K562 (cell line): Measurements from ENCODE around the gene ZNF239. TPM values are rescaled to one million over a fixed set of nuclear protein-coding genes. Genes with fewer than 3 reads are reported as not detected.

ENCODE experiments used
- JUN ChIP-seq, 2 experiments: sonication (generic) in 1 of 2; formaldehyde crosslinking in 1 of 2; IDR thresholded peaks; 2 replicates each; pipeline versions ENCODE4 v1.6.1 to v1.8.0; 2012 to 2022; ENCODE audit warnings: borderline replicate concordance in 2 of 2, mild to moderate bottlenecking in 2 of 2, improper control_type of control experiment in 1 of 2, low read depth in 1 of 2, low read length in 1 of 2, missing genetic modification reagents in 1 of 2
- NFIC ChIP-seq: fragments of 450-650 bp; IDR thresholded peaks from 2 replicates; pipeline ENCODE4 v1.6.1; 2017; ENCODE audit warnings: mild to moderate bottlenecking, inconsistent platforms
- NKRF ChIP-seq: fragments of 450-650 bp; IDR thresholded peaks from 2 replicates; pipeline ENCODE4 v1.6.1; 2016; ENCODE audit warnings: borderline replicate concordance
- RAD51 ChIP-seq: fragments of 450-650 bp; IDR thresholded peaks from 2 replicates; pipeline ENCODE4 v1.7.1; 2016; ENCODE audit warnings: low read depth, mild to moderate bottlenecking, borderline replicate concordance
- ZNF589 ChIP-seq: fragments of 200-800 bp; sonication (Bioruptor generic); IDR thresholded peaks from 2 replicates; pipeline ENCODE4 v1.6.1; 2016; ENCODE audit warnings: low read depth, missing genetic modification characterization, missing compliant biosample characterization
- polyA plus RNA-seq, 8 experiments: library from polyadenylated mRNA; depleted of rRNA in 4 of 8; stranded (reverse) in 5 of 8; unstranded in 3 of 8; fragments of >200 nt; fragmentation: Nextera tagmentation in 2 of 8; fragmentation: Illumina TruSeq in 1 of 8; extraction: Ambion mirVana in 2 of 8; extraction: Trizol in 1 of 8; gene quantifications; 2 replicates each; pipeline versions ENCODE4 v1.2.1 to v1.2.3, GENCODE V29; 2011 to 2014; ENCODE audit warnings: inconsistent platforms in 1 of 8, missing spikeins in 1 of 8
- total RNA-seq, 7 experiments: library from RNA; depleted of rRNA in 6 of 7; stranded (reverse); fragments of >200 nt in 6 of 7; fragmentation: Illumina TruSeq in 2 of 7; extraction: Trizol in 2 of 7; gene quantifications; 2 replicates each; pipeline versions ENCODE4 v1.2.1 to v1.2.3, GENCODE V29; 2011 to 2021; ENCODE audit warnings: low replicate concordance in 1 of 7
- TF ChIP-seq, protein P1 (sequence below): fragments of 200-600 bp; sonication (generic); IDR thresholded peaks from one replicate; pipeline ENCODE4 v1.6.1; 2012; ENCODE audit warnings: mild to moderate bottlenecking, low read depth, low read length, inconsistent platforms
- TF ChIP-seq, protein P2 (sequence below): fragments of 250-450 bp; sonication (Bioruptor Pico); IDR thresholded peaks from 2 replicates; pipeline ENCODE4 v1.5.0; 2020; ENCODE audit warnings: mild to moderate bottlenecking

ZNF239 gene
- total and polyA plus RNA-seq, 9 of the 15 experiments (the other 6 are each of a cell fraction or from before 2014, with no cell fraction given), result 13.7 to 26.7 (median 23.4) TPM

- TF ChIP-seq, protein P1, sequence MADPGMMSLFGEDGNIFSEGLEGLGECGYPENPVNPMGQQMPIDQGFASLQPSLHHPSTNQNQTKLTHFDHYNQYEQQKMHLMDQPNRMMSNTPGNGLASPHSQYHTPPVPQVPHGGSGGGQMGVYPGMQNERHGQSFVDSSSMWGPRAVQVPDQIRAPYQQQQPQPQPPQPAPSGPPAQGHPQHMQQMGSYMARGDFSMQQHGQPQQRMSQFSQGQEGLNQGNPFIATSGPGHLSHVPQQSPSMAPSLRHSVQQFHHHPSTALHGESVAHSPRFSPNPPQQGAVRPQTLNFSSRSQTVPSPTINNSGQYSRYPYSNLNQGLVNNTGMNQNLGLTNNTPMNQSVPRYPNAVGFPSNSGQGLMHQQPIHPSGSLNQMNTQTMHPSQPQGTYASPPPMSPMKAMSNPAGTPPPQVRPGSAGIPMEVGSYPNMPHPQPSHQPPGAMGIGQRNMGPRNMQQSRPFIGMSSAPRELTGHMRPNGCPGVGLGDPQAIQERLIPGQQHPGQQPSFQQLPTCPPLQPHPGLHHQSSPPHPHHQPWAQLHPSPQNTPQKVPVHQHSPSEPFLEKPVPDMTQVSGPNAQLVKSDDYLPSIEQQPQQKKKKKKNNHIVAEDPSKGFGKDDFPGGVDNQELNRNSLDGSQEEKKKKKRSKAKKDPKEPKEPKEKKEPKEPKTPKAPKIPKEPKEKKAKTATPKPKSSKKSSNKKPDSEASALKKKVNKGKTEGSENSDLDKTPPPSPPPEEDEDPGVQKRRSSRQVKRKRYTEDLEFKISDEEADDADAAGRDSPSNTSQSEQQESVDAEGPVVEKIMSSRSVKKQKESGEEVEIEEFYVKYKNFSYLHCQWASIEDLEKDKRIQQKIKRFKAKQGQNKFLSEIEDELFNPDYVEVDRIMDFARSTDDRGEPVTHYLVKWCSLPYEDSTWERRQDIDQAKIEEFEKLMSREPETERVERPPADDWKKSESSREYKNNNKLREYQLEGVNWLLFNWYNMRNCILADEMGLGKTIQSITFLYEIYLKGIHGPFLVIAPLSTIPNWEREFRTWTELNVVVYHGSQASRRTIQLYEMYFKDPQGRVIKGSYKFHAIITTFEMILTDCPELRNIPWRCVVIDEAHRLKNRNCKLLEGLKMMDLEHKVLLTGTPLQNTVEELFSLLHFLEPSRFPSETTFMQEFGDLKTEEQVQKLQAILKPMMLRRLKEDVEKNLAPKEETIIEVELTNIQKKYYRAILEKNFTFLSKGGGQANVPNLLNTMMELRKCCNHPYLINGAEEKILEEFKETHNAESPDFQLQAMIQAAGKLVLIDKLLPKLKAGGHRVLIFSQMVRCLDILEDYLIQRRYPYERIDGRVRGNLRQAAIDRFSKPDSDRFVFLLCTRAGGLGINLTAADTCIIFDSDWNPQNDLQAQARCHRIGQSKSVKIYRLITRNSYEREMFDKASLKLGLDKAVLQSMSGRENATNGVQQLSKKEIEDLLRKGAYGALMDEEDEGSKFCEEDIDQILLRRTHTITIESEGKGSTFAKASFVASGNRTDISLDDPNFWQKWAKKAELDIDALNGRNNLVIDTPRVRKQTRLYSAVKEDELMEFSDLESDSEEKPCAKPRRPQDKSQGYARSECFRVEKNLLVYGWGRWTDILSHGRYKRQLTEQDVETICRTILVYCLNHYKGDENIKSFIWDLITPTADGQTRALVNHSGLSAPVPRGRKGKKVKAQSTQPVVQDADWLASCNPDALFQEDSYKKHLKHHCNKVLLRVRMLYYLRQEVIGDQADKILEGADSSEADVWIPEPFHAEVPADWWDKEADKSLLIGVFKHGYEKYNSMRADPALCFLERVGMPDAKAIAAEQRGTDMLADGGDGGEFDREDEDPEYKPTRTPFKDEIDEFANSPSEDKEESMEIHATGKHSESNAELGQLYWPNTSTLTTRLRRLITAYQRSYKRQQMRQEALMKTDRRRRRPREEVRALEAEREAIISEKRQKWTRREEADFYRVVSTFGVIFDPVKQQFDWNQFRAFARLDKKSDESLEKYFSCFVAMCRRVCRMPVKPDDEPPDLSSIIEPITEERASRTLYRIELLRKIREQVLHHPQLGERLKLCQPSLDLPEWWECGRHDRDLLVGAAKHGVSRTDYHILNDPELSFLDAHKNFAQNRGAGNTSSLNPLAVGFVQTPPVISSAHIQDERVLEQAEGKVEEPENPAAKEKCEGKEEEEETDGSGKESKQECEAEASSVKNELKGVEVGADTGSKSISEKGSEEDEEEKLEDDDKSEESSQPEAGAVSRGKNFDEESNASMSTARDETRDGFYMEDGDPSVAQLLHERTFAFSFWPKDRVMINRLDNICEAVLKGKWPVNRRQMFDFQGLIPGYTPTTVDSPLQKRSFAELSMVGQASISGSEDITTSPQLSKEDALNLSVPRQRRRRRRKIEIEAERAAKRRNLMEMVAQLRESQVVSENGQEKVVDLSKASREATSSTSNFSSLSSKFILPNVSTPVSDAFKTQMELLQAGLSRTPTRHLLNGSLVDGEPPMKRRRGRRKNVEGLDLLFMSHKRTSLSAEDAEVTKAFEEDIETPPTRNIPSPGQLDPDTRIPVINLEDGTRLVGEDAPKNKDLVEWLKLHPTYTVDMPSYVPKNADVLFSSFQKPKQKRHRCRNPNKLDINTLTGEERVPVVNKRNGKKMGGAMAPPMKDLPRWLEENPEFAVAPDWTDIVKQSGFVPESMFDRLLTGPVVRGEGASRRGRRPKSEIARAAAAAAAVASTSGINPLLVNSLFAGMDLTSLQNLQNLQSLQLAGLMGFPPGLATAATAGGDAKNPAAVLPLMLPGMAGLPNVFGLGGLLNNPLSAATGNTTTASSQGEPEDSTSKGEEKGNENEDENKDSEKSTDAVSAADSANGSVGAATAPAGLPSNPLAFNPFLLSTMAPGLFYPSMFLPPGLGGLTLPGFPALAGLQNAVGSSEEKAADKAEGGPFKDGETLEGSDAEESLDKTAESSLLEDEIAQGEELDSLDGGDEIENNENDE, result no peak
- TF ChIP-seq RAD51, result no peak
- TF ChIP-seq, protein P2, sequence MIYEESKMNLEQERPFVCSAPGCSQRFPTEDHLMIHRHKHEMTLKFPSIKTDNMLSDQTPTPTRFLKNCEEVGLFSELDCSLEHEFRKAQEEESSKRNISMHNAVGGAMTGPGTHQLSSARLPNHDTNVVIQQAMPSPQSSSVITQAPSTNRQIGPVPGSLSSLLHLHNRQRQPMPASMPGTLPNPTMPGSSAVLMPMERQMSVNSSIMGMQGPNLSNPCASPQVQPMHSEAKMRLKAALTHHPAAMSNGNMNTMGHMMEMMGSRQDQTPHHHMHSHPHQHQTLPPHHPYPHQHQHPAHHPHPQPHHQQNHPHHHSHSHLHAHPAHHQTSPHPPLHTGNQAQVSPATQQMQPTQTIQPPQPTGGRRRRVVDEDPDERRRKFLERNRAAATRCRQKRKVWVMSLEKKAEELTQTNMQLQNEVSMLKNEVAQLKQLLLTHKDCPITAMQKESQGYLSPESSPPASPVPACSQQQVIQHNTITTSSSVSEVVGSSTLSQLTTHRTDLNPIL, result no peak
- peak; percentile 58; the same call in 1 of the 2 replicates for TF ChIP-seq NFIC
- no peak for TF ChIP-seq ZNF589 (CRISPR knock-in tag)
- no peak for TF ChIP-seq JUN (IDR thresholded peaks at IDR 0.05; ENCODE audit: borderline replicate concordance, low read depth, low read length)
- TF ChIP-seq JUN (CRISPR knock-in tag; IDR thresholded peaks at IDR 0.05; ENCODE audit: borderline replicate concordance), result no peak
- TF ChIP-seq NKRF, result no peak
These were observed 20.7 kb upstream of the ZNF239 start (continued) for GRCh38 chr10:43594944-43595589.
